HG02973 (cell line): Measurements from ENCODE around the gene PPP1R16B.

Experiments used
- ATAC-seq: cut with Tn5 transposase; IDR thresholded peaks from one replicate; pipeline ENCODE4 v1.9.1; 2021; ENCODE audit warnings: moderate library complexity; ENCODE audit not compliant: unreplicated experiment

PPP1R16B gene

GRCh38 chr20:38893565-38894090 is 88.1 kb downstream of the PPP1R16B start:
- ATAC-seq = peak; percentile 42

DNA sequence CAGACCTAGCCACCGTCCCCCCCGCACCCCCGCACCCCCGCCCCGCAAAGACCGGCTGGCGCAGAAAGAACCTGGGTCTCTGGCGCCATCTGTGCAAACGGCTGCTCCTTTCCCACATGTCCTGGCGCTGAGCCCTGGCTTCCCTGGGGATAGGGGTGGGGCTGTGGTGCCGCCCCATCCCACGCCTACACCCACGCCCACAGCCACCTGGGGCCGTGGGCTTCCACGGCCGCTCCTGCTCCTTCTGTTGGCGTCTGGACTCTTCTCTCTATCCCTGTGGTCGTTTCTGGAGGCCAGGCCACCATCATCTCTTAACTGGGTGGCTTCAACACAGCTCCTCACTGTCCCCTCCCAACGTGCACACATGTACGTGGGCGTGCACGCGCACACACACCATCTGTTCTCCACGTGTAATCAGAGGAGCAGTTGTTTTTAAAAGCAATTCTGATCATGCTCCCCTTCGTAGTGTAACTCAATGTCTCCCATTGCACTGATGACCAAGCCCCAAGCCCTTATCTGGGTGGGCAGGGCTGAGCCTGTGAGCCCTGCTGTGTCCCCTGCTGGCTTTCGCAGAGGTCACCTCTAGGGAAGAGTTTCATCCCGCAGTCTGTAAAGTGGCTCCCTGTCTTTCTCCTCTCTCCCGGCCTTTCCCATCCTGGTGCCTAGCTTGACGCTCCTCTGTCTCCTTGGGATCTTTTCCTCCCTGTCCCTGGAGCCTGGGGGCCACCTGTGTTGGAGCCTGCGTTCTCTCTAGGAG is 88.8 kb downstream of the PPP1R16B start:
- ATAC-seq = no peak

DNA sequence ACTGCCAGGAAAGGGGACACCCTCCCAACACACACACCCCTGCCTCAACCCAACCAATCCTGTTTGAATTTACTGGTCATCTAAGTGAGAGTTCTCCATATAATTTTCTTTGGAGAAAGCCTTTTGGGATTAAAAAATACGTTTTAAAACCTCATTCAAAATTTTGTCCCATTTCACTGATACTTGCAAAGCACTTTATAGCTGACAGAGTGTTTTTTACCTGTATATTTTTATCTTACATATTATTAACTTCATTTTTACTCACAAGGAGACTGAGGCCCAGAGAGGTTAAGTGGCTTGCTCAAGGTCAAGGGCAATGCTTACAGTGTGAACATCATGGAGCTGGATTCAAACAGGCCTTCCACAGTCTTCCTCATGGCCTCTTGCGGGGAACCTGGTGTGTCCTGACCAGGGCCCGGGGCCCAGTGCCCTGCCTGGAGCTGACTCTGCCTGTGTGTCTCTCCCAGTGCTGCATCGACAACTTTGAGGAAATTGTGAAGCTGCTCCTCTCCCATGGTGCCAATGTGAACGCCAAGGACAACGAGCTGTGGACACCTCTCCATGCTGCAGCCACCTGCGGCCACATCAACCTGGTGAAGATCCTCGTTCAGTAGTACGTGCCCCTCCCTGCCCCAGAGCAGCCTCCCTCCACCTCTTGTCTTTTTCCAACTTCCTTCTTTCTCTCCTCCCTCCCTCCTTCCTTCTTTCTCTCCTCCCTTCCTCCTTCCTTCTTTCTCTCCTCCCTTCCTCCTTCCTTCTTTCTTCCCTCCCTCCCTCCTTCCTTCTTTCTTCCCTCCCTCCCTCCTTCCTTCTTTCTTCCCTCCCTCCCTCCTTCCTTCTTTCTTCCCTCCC is 89.8 kb downstream of the PPP1R16B start:
- no peak for ATAC-seq

- no peak for ATAC-seq
Measured at GRCh38 chr20:38896009-38896594, 90.6 kb downstream of the PPP1R16B start.

DNA sequence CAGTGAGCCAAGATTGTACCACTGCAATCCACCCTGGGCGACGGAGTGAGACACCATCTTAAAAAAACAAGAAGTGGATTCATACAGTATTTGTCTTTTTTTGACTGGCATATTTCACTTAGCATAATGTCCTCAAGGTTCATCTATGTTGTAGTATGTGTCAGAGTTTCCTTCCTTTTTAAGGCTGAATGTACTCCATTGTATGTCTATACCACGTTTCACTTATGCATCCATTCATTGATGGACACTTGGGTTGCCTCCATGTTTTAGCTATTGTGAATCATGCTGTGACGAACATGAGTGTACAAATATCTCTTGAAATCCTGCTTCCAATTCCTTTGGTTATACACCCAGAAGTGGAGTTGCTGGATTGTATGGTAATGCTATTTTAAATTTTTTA is 91.8 kb downstream of the PPP1R16B start:
- ATAC-seq = no peak

DNA sequence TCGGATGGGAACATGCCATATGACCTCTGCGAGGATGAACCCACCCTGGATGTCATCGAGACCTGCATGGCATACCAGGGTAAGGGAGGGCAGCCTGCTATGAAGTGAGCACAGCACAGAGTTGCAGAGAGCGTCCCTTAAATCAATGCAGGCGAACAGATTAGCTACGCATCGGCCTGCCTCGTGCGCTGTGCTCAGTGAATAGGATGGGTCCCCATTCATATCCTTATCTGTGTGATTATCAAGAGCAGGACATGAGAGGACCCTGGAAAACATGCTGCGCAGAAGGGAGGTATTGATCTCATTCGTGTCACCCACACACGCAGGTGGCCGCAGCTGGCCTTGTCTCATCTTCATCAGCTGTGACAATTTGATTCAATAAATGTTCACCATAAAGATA is 95.1 kb downstream of the PPP1R16B start:
- ATAC-seq = no peak

DNA sequence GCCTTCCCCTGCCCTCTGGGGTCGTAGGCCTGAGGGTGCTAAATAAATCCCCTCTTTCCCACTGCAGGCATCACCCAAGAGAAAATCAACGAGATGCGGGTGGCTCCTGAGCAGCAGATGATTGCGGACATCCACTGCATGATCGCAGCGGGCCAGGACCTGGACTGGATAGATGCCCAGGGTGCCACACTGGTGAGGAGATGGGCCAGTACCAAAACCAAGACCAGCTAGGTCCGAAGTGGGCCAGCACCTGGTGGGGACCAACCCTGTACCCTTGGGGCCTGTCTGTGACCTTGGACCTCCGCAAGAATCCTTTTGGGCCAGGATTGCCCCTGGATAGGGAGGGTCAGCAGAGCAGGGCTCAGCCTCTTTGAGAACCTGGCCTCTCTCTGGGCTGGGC is 97.1 kb downstream of the PPP1R16B start:
- no peak for ATAC-seq

DNA sequence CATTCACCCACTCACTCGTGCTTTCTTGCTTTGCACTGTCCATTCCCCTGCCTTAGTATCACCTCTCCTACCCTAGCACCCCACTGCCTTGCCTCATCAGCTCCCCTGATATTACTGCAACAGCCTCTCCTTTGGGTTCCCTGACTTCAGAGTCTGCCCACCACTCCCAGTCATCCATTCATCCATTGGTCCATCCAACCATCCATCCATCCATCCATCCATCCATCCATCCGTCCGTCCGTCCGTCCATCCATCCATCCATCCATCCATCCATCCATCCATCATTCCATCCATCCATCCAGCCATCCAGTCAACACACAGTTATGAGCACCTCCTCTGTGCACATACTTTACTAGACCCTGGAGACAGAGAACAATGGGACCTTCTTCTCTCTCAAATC is 97.8 kb downstream of the PPP1R16B start:
- no peak for ATAC-seq

- no peak for ATAC-seq
Measured at GRCh38 chr20:38905375-38905774, 99.9 kb downstream of the PPP1R16B start.

GRCh38 chr20:38907918-38908677 is 102.6 kb downstream of the PPP1R16B start:
- no peak for ATAC-seq

DNA sequence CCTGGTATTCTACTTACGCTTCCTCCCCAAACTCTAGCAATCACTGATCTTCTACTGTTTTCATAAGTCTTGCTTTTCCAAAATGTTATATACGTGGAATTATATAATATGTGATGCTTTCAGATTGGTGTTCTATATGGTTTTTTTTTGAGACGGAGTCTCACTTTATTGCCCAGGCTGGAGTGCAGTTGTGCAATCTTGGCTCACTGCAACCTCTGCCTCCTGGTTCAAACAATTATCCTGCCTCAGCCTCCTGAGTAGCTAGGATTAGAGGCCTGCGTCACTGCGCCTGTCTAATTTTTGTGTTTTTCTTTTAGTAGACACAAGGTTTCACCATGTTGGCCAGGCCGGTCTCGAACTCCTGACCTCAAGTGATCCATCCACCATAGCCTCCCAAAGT is 109.9 kb downstream of the PPP1R16B start:
- no peak for ATAC-seq

GRCh38 chr20:38917657-38918056 is 112.2 kb downstream of the PPP1R16B start:
- ATAC-seq = no peak

- no peak for ATAC-seq
Measured at GRCh38 chr20:38918172-38918571, 112.7 kb downstream of the PPP1R16B start.

GRCh38 chr20:38919683-38920082 is 114.2 kb downstream of the PPP1R16B start:
- no peak for ATAC-seq

- no peak for ATAC-seq
Measured at GRCh38 chr20:38920411-38920810, 114.9 kb downstream of the PPP1R16B start.

DNA sequence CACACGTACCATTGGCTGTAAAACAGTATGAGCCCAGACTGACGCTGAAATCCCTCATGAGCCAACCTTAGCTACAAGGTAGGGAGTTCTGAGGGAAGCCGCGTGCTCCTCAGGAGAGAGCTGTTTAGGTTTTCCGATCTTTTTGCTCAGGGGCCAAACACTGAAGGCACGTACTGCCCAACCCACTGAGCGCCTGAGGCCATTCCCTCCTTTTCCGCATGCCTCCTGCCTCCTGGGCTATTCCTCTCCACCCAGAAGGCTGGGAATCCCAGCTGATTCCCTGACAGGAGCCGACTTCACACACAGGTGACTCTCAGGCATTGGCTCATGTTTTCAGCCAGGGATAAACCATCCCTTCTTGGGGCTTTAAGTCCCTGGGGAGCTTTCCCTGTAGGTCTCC is 115.4 kb downstream of the PPP1R16B start:
- ATAC-seq = no peak

- no peak for ATAC-seq
Measured at GRCh38 chr20:38924718-38925117, 119.2 kb downstream of the PPP1R16B start.

GRCh38 chr20:38926142-38926933 is 120.8 kb downstream of the PPP1R16B start, which contains the start of gene FAM83D:
TSS of gene FAM83D (plus strand) at chr20:38926417. CDS start at chr20:38926443, 26 bp downstream.
- ATAC-seq = peak; percentile 88

DNA sequence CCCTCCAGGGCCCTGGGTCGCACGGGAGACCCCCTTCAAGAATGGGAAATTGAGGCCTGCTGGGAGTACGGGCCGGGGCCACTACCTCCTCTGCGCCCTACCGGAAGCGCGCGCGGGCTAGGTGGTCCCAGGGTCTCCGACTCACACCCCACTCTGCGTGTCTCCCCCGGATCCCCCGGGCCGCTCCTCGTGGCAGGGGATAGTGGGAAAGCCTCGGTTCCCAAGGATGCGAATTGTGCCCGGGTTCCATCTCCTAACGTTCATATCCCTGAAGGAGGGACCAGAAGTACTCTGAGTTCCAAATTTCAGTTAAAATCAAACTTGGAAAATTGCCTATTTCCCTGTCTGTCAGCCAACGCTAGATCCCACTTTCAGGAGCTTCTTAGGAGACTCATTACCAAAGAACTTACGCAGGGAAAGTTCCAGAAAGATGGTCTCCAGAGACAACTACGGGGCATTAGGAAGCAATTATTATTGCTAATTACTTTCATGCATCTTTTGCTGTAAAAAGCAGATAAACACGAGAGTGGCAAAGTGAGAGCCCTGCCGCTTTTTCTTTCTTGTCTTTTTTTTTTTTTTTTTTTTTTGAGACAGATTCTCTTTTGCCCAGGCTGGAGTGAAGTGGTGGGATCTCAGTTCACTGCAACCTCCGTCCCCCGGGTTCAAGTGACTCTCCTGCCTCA is 121.6 kb downstream of the PPP1R16B start:
- no peak for ATAC-seq
